A549 (cell line): Measurements from ENCODE around the gene CFAP65. TPM values are rescaled to one million over a fixed set of nuclear protein-coding genes. Genes with fewer than 3 reads are reported as not detected.

ENCODE experiments used
- BHLHE40 ChIP-seq: IDR thresholded peaks from 2 replicates; pipeline ENCODE4 v1.6.1; 2012; ENCODE audit warnings: low read depth, low read length, inconsistent platforms
- CBX2 ChIP-seq: fragments of 200-600 bp; sonication (generic); IDR thresholded peaks from 2 replicates; pipeline ENCODE4 v1.6.1; 2016; ENCODE audit warnings: low read depth, mild to moderate bottlenecking, borderline replicate concordance
- CTCF ChIP-seq: fragments of >200 bp; sonication (Bioruptor Twin); formaldehyde crosslinking; IDR thresholded peaks from 3 replicates; pipeline ENCODE4 v1.5.1; 2016
- EHF ChIP-seq: fragments of 250-450 bp; sonication (Bioruptor Pico); IDR thresholded peaks from 2 replicates; pipeline ENCODE4 v1.5.0; 2020; ENCODE audit warnings: mild to moderate bottlenecking
- ESRRA ChIP-seq: fragments of 150-350 bp; IDR thresholded peaks from 2 replicates; pipeline ENCODE4 v1.6.1; 2014; ENCODE audit warnings: mild to moderate bottlenecking, low read length, borderline replicate concordance
- FOXS1 ChIP-seq: fragments of 250-450 bp; sonication (Bioruptor Pico); IDR thresholded peaks from 2 replicates; pipeline ENCODE4 v1.5.0; 2020; ENCODE audit warnings: mild to moderate bottlenecking, moderate library complexity
- HEYL ChIP-seq: fragments of 250-450 bp; sonication (Bioruptor Pico); IDR thresholded peaks from 2 replicates; pipeline ENCODE4 v1.8.0; 2021; ENCODE audit warnings: mild to moderate bottlenecking, moderate library complexity
- HOXB13 ChIP-seq: fragments of 250-450 bp; sonication (Bioruptor Pico); IDR thresholded peaks from 2 replicates; pipeline ENCODE4 v1.5.0; 2020; ENCODE audit warnings: low read depth, mild to moderate bottlenecking, moderate library complexity
- JUNB ChIP-seq: fragments of >200 bp; sonication (Bioruptor Twin); formaldehyde crosslinking; IDR thresholded peaks from 2 replicates; pipeline ENCODE4 v1.6.1; 2016
- KDM1A ChIP-seq: fragments of 200-600 bp; sonication (generic); IDR thresholded peaks from 2 replicates; pipeline ENCODE4 v1.6.1; 2016; ENCODE audit warnings: low read depth, mild to moderate bottlenecking
- MAFK ChIP-seq: fragments of 450-650 bp; IDR thresholded peaks from 2 replicates; pipeline ENCODE4 v1.6.1; 2014; ENCODE audit not compliant: partially characterized antibody
- MAX ChIP-seq: IDR thresholded peaks from 2 replicates; pipeline ENCODE4 v1.6.1; 2012
- MAZ ChIP-seq: fragments of 150-350 bp; IDR thresholded peaks from 2 replicates; pipeline ENCODE4 v1.6.1; 2014; ENCODE audit warnings: antibody characterized with exemption, low read depth, low read length, borderline replicate concordance
- NFE2L2 ChIP-seq: fragments of 150-350 bp; conservative IDR thresholded peaks from 2 replicates; pipeline ENCODE4 v1.6.1; 2014; ENCODE audit warnings: low read length
- PBX3 ChIP-seq: IDR thresholded peaks from 2 replicates; pipeline ENCODE4 v1.6.1; 2012
- PHF8 ChIP-seq: fragments of 200-600 bp; sonication (generic); IDR thresholded peaks from 2 replicates; pipeline ENCODE4 v1.6.1; 2016; ENCODE audit warnings: low read depth, mild to moderate bottlenecking, antibody characterized with exemption, moderate library complexity, borderline replicate concordance
- RAD21 ChIP-seq, 2 experiments: fragments of >200 bp in 1 of 2; sonication (Bioruptor Twin) in 1 of 2; formaldehyde crosslinking in 1 of 2; IDR thresholded peaks in 1 of 2; conservative IDR thresholded peaks in 1 of 2; 2 replicates in 1 of 2; 3 replicates in 1 of 2; pipeline ENCODE4 v1.6.1; 2012 to 2018; ENCODE audit warnings: inconsistent platforms in 1 of 2
- REST ChIP-seq: fragments of 200-600 bp; sonication (generic); IDR thresholded peaks from 2 replicates; pipeline ENCODE4 v1.6.1; 2016; ENCODE audit warnings: antibody characterized with exemption, mild to moderate bottlenecking, moderate library complexity
- SMC3 ChIP-seq: fragments of >200 bp; sonication (Bioruptor Twin); formaldehyde crosslinking; IDR thresholded peaks from 3 replicates; pipeline ENCODE4 v1.6.1; 2018; ENCODE audit warnings: inconsistent platforms
- ZC3H11A ChIP-seq: fragments of 450-650 bp; IDR thresholded peaks from 2 replicates; pipeline ENCODE4 v1.6.1; 2014; ENCODE audit warnings: antibody characterized with exemption, mild to moderate bottlenecking
- ZSCAN20 ChIP-seq: fragments of 250-450 bp; sonication (Bioruptor Pico); IDR thresholded peaks from 2 replicates; pipeline ENCODE4 v1.8.0; 2022; ENCODE audit warnings: mild to moderate bottlenecking, moderate library complexity
- polyA plus RNA-seq, 4 experiments: library from polyadenylated mRNA; depleted of rRNA in 3 of 4; stranded (reverse); fragments of >200 nt; fragmentation: RNase III in 1 of 4; extraction: RNeasy Plus Mini Kit Qiagen cat#74134 plus additional on column Dnase treatment in 1 of 4; gene quantifications; 2 replicates in 3 of 4; 3 replicates in 1 of 4; pipeline ENCODE4 v1.2.3, GENCODE V29; 2011 to 2017
- TF ChIP-seq, protein P1 (sequence below): fragments of 150-350 bp; IDR thresholded peaks from 2 replicates; pipeline ENCODE4 v1.6.1; 2014; ENCODE audit warnings: low read depth, mild to moderate bottlenecking, low read length

CFAP65 gene
- polyA plus RNA-seq, 2 of the 4 experiments (the other 2 are of a cell fraction): 0.12 to 0.14 TPM

DNA sequence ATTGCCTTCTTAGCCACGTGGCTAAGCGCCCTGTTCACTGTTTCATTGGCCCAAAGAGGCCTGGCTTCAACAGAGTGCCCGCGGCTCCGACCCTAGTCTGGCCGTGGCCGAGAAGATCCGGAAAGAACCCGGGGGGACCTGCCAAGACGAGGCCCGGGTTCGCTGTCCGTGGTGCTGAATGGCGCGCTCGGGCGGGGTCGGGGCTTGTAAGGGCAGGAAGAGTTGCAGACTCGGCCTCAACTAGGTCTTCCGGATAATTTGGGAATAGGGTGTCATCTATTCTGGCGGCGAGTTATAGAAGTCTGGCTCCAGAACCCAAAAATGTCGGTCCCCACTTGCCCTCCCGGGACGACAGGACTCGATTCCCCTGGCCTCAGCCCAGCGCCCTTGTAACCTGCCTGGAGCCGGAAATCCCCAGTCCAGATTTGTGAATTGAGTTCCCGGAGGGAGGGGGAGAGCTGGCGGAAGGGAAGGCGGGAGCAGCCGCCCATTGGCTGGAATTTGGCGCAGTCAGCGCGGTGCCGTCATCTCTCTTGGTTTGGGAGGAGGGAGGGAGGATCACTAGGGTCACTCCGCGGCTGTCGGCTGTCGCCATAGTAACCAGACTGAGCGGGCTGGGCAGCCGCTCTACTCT is 78.3 kb downstream of the CFAP65 start (continued):
- TF ChIP-seq ZC3H11A: no peak
- TF ChIP-seq CTCF: no peak
- TF ChIP-seq MAZ: no peak
- TF ChIP-seq FOXS1 (CRISPR knock-in tag): no peak
- TF ChIP-seq PBX3: no peak
- TF ChIP-seq CBX2: no peak
- TF ChIP-seq BHLHE40: no peak
- TF ChIP-seq ZSCAN20: no peak
- TF ChIP-seq PHF8: no peak
- no peak for TF ChIP-seq JUNB
- no peak for TF ChIP-seq ESRRA
- no peak for TF ChIP-seq HEYL (CRISPR knock-in tag)
- TF ChIP-seq, protein P1, sequence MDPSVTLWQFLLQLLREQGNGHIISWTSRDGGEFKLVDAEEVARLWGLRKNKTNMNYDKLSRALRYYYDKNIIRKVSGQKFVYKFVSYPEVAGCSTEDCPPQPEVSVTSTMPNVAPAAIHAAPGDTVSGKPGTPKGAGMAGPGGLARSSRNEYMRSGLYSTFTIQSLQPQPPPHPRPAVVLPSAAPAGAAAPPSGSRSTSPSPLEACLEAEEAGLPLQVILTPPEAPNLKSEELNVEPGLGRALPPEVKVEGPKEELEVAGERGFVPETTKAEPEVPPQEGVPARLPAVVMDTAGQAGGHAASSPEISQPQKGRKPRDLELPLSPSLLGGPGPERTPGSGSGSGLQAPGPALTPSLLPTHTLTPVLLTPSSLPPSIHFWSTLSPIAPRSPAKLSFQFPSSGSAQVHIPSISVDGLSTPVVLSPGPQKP: no peak
- TF ChIP-seq SMC3: no peak
- TF ChIP-seq KDM1A: no peak
- no peak for TF ChIP-seq NFE2L2
- peak; percentile 94 for TF ChIP-seq MAFK
- TF ChIP-seq MAX: peak; percentile 42
- no peak for TF ChIP-seq EHF (CRISPR knock-in tag)
- TF ChIP-seq REST: peak; percentile 98
- no peak for TF ChIP-seq RAD21 (conservative IDR thresholded peaks at IDR 0.05 in 1 of 2, IDR thresholded peaks at IDR 0.05 in 1 of 2)
- TF ChIP-seq HOXB13 (CRISPR knock-in tag): 0 out of 2 replicates have a peak, but pooled peaks have one; percentile 29
